C4-2B (cell line): ENCODE results near the gene FOXQ1.
A peak's percentile ranks its signal among the peaks of the same experiment; 100 is the strongest.

ENCODE experiments used
- H3K27ac ChIP-seq: fragments of 450-650 bp; 2 replicates; pipeline ENCODE4 v1.5.1; 2017
- ZFX ChIP-seq: fragments of 450-650 bp; IDR thresholded peaks from 2 replicates; pipeline ENCODE4 v1.6.1; 2017
- TF ChIP-seq, protein P1 (sequence below): fragments of 450-650 bp; conservative IDR thresholded peaks from 2 replicates; pipeline ENCODE4 v1.5.1; 2017; ENCODE audit warnings: mild to moderate bottlenecking

The FOXQ1 gene

DNA sequence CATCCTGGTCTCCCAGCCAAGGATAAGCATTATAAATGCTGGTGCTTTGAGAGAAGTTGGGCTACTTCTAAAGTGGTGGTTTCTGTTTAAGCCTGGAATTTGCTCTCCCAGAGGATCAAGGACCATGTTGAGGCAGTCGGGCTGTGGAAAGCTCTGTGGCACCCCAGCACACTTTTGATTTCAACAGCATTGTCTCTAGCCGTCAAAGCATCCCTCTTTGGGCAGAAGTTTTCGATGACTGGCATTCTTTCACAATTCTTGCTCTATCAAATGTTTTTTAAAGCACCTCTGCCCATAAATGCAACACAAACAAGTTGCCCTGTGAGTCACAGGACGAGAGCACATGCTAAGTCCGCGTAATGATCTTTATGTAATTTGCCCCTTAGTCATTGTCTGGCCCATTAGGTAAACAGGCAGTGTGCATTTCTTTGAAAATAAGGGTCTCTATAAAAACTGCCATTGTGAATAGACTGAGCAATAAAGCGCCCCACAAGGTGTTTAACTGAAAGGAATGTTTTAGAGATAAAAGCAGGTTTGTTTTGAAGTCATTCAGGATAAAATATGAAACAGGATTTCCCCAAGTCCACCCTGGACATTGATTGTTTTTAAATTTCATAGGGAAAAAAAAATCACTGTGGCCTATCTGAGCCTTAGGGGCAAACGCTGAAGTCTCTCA, 44.7 kb upstream of the FOXQ1 start:
- H3K27ac ChIP-seq: no peak overlapping the region

DNA sequence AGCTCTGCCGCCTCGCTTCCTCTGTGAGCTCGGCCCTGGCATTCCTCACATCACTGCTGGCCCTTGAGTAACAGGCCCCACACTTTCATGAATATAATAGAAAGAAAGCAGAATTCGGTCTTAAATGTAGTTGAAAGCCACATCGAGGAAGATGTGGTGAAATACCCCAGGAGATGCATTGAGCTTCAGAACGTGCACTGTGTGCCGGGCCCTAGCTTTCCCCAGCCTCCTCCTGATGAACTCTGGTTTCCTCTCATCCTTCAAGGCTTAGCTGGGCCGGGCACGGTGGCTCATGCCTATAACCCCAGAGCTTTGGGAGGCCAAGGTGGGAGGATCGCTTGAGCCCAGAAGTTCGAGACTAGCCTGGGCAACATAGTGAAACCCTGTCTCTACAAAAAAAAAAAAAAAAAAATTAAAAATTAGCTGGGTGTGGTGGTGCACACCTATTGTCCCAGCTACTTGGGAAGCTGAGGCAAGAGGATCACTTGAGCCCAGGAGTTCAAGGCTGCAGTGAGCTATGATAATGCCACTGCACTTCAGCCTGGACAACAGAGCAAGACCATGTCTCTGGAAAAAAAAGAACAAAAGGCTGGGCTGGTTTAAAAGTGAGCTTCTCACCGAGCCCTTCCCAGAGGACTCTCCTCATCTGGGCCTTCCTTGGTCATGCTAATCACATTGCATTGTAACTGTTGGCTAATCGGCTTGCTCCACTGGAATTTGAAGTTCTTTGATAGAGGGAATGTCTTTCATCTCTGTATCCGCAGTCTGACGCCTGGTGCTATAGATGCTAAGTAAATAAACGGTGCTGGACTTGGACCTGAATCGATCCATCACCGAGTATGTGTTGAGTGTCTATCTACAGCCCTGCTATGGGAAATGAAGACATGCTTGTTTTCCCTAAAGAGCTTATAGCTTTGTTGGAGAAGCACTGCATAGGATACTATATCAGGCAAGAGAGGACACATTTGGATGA, 43.8 kb upstream of the FOXQ1 start:
- H3K27ac ChIP-seq: no peak overlapping the region
- TF ChIP-seq, protein P1, sequence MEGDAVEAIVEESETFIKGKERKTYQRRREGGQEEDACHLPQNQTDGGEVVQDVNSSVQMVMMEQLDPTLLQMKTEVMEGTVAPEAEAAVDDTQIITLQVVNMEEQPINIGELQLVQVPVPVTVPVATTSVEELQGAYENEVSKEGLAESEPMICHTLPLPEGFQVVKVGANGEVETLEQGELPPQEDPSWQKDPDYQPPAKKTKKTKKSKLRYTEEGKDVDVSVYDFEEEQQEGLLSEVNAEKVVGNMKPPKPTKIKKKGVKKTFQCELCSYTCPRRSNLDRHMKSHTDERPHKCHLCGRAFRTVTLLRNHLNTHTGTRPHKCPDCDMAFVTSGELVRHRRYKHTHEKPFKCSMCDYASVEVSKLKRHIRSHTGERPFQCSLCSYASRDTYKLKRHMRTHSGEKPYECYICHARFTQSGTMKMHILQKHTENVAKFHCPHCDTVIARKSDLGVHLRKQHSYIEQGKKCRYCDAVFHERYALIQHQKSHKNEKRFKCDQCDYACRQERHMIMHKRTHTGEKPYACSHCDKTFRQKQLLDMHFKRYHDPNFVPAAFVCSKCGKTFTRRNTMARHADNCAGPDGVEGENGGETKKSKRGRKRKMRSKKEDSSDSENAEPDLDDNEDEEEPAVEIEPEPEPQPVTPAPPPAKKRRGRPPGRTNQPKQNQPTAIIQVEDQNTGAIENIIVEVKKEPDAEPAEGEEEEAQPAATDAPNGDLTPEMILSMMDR: no peak
- TF ChIP-seq ZFX: no peak

More for the DNA sequence above, 44.7 kb upstream of the FOXQ1 start:
- TF ChIP-seq, protein P1: no peak
- no peak for TF ChIP-seq ZFX

DNA sequence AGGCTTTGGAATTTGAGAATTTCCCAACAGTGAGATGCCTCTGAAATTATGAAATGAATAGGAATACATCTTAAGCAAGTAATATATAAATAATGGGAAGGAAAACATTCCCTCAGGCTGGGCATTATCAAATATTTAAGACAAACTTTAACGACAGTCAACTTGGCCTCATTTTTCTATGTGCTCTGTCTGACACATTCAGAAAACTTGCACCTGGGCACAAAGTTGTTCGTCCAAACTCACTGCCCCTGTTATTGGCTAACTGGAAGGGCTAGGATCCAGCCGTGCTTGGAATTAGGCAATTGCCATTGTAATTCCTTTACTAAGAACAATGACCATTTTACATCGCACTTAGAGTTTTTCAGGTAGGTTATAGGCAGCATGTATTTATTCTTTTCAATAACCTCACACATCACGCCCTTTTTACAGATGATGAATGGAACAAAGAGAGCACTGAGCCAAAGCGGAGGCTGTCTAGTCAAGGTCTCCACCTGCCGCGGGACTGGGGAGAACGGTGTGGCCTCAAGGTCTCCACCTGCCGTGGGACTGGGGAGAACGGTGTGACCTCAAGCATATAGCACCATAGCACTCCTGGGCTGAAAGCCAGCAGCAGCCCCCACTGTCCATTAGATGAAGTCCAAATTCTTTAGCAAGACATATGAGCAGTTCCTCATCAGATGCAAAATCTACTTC, 40.7 kb upstream of the FOXQ1 start:
- TF ChIP-seq, protein P1: no peak
- TF ChIP-seq ZFX: no peak
- no peak overlapping the region for H3K27ac ChIP-seq

DNA sequence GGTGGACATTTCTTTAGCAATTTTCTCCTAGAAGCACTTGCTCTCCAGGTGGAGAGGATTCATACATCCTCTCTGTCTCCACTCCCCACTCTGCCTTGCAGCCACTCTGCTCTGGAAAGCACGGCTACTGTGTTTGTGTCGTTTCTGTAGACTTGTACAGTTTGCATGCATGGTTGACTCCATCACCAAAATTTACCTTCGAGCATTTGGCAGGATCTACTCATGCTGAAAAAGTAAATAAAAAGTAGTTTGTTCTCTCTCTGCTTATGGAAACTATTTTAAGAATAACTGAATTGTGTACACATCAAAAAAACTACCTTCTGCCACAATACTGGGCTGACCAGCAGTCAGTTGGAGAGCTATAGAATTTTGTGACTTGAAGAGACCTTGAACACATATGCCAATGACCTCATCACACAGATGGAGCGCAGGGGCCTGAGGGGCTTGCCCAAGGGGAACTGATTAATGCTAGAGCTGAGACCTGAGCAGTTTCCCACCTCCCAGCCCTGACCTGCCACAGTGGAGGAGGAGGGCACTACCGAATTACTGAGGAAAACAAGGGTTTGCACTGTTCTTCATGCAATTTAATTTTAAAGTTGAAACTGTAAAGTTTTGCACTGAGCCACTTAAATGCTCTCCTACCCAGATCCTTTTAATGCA, 33.7 kb upstream of the FOXQ1 start:
- TF ChIP-seq, protein P1: no peak
- TF ChIP-seq ZFX: no peak
- H3K27ac ChIP-seq: peak overlapping the region; percentile 53

DNA sequence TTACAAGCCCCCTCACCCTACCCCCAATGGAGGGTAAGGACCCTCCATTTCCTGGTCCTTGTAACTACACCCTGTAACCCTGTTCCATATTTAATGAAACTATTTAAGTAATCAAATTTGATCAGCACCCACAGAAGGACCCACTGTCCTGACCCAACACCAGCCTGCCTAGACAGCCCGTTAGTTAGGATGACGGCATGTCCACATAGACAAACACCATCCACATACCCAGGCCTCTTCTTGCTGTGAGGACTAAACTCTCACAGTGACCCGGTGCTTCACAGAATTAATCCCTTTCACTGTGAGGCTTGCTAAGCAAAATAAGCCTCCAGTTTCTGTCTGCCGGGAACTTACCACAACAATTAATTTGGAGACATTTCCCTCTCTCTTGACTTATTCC, 32.8 kb upstream of the FOXQ1 start:
- no peak overlapping the region for H3K27ac ChIP-seq
- TF ChIP-seq, protein P1: no peak
- TF ChIP-seq ZFX: no peak

DNA sequence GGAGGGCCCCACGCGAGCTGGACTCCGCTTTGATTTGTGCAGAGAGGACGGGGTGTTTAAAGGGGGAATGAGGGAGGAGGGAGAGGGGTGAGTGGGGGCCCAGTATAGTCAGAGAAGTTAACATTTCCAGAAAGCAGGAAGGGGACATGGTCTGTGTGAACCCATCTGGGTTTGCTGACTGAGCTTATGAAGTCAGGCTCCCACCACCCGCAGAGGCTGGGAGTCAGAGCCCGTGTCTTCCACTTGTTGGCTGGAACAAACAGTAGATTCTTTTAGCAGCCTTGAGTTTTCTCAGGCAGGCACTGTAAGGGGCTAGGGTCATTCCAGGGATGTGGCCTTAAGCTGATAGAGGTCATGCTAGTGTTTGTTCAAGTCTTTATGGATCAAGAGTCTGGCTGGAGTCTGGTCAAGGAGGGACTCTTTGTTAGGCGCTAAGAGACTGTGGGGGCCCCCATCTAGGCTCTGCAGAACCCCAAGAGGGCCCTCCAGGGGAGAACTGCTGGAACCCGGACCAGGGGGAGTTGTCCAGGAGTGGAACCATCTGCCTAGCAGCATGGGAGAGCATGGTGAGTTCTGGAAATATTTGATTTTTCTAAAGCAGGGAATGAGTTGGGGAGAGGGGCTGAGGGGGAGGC, 31.1 kb upstream of the FOXQ1 start:
- H3K27ac ChIP-seq: no peak overlapping the region
- TF ChIP-seq, protein P1: no peak
- TF ChIP-seq ZFX: no peak
